Measurements from ENCODE around the gene BSN. TPM values are rescaled to one million over a fixed set of nuclear protein-coding genes. Genes with fewer than 3 reads are reported as not detected.

The BSN gene
- total and polyA plus RNA-seq, 3 experiments from 2014 or later: 0.33 to 0.46 TPM; not detected in 1

DNA sequence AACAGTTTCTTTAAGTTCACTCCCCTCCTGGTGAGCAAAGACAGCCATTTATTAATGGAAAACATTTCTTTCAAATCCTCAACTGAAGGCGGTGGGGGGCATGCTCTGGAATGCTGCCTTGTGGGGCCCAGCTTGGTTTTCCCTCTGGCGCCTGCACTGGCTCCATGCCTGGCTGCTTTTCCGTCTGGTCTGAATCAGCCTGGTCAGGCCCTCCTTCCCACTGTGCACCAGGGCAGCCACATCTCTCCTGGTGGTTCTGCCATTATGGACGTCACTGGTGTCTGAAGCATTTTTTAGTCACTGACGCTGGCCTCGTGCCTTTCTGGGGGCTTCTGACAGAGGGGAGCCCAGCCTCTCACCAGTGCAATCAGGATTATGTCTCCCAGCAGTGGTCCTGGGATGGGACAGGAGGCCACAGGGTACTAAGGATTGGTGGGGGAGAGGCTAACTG, 62.2 kb downstream of the BSN start:
- CTCF ChIA-PET: no interaction called here
- DNase-seq: peak in 1 of 5 donors; percentile 9
- Mint-ChIP-seq H3K9me3 (peaks cover 0 to 6% (median 3%) of the 10 kb centered on the region in 5 donors), H3K36me3 (peaks cover 0 to 12% (median 0%) of the 10 kb centered on the region in 3 donors), H3K27ac (no peak overlapping the region), H3K27me3 (no peaks in the 10 kb centered on the region), H3K4me1 (no peaks in the 10 kb centered on the region), H3K4me3 (no peak overlapping the region)
- H3K27me3 ChIP-seq (ENCODE audit: insufficient read depth, low read length, poor library complexity, severe bottlenecking): no peaks in the 10 kb centered on the region
- H3K9me3 ChIP-seq (ENCODE audit: low read length): no peaks in the 10 kb centered on the region
- POLR2A ChIA-PET: no interaction called here
- no peak overlapping the region for H3K27ac ChIP-seq (ENCODE audit: low read depth, low read length)
- H3K4me1 ChIP-seq (ENCODE audit: insufficient read depth, low read length): no peaks in the 10 kb centered on the region
- no peaks in the 10 kb centered on the region for H3K36me3 ChIP-seq (ENCODE audit: insufficient read depth, low read length)
- no peak overlapping the region for H3K4me3 ChIP-seq (ENCODE audit: low read length)

DNA sequence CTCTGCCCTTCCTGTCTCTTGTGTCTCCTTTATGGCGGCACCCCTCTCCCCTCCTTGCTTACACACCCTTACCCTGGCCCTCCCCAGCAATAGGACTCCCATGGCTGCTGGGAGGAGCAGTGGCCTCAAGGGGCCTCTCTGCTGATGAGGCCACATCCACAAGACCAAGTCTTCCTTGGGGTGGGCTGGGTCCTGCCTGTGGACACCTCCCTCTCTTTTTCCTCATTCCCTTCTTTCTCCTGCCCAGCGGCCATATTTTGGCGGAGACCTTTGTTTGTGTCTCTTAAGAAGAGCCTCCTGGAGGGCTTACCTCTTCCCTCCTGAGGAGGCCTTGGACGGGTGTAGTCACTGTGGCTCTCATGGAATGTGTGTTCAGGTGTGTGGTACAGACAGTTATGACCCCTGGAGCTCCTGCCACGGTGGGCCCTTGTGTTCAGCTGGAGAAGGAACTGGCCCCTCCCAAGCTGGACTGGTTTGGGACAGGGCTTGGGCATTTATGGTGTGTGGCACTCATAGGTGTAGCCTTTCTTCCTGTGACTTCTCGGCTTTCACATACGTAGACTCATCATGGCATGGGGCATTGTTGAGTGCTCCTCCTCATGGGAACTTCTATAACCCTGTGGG, 63.2 kb downstream of the BSN start:
- Histone ChIP-seq H3K27me3 (ENCODE audit: insufficient read depth, low read length, poor library complexity, severe bottlenecking) (no peaks in the 10 kb centered on the region), H3K4me1 (ENCODE audit: insufficient read depth, low read length) (no peaks in the 10 kb centered on the region), H3K27ac (ENCODE audit: low read depth, low read length) (no peak overlapping the region), H3K36me3 (ENCODE audit: insufficient read depth, low read length) (no peaks in the 10 kb centered on the region), H3K9me3 (ENCODE audit: low read length) (no peaks in the 10 kb centered on the region), H3K4me3 (ENCODE audit: low read length) (no peak overlapping the region)
- H3K36me3 Mint-ChIP-seq: peaks cover 0 to 7% (median 0%) of the 10 kb centered on the region in 3 donors
- peaks cover 0 to 3% (median 2%) of the 10 kb centered on the region in 5 donors for H3K9me3 Mint-ChIP-seq
- no peak overlapping the region for H3K4me3 Mint-ChIP-seq
- H3K4me1 Mint-ChIP-seq: no peaks in the 10 kb centered on the region
- no peaks in the 10 kb centered on the region for H3K27me3 Mint-ChIP-seq
- DNase-seq: peak in 1 of 5 donors; percentile 12
- CTCF ChIA-PET: no interaction called here
- H3K27ac Mint-ChIP-seq: no peak overlapping the region
- POLR2A ChIA-PET: no interaction called here

DNA sequence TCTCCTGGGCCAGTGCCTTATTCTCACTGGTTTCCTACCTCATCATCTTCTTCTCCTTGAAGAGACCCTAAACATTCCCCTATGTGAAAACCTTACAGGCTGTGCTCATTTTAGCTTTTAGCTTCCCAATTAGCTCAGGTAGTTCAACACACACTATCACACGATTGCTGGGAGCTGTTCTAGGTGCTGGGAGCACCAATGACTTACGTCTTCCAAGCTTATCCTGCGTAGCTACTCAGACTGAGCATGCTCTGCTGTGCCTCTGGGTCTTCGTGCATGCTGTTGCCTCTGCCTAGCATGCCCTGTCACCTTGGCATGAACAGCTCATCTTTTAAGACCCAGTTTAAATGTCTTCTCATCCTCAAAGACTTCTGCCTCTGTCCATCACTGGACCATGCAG, 64.1 kb downstream of the BSN start:
- no peaks in the 10 kb centered on the region for H3K4me1 ChIP-seq (ENCODE audit: insufficient read depth, low read length)
- H3K27ac Mint-ChIP-seq: no peak overlapping the region
- no peak for DNase-seq
- H3K4me1 Mint-ChIP-seq: no peaks in the 10 kb centered on the region
- no peaks in the 10 kb centered on the region for H3K9me3 Mint-ChIP-seq
- ChIA-PET CTCF (interaction anchor here (1.4 kb wide), 1 partner anchor 221 kb away, joined by 4 read pairs; no protein-coding TSS in a partner anchor), POLR2A (no interaction called here)
- H3K27me3 ChIP-seq (ENCODE audit: insufficient read depth, low read length, poor library complexity, severe bottlenecking): no peaks in the 10 kb centered on the region
- H3K4me3 Mint-ChIP-seq: no peak overlapping the region
- no peaks in the 10 kb centered on the region for H3K27me3 Mint-ChIP-seq
- H3K36me3 ChIP-seq (ENCODE audit: insufficient read depth, low read length): no peaks in the 10 kb centered on the region
- no peaks in the 10 kb centered on the region for H3K9me3 ChIP-seq (ENCODE audit: low read length)
- H3K27ac ChIP-seq (ENCODE audit: low read depth, low read length): no peak overlapping the region
- H3K4me3 ChIP-seq (ENCODE audit: low read length): no peak overlapping the region
- H3K36me3 Mint-ChIP-seq: no peaks in the 10 kb centered on the region

DNA sequence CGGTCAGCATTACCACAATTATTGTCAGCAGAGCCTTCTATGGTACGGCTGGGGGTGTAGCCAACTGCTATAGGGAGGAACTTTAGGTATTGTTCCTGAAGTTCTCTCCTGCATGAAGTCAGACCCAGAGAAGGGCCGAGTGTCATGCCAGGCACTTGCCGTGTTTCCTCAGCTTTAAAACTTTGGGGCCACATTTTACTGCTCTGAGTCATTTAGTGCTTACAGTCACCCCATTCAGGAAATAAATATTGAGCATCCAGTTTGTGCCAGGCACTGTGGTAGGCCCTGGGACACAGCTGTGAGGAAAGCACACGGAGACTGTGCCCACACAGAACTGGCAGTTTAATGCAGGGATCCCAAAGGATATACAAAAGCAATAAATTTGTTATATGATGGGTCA, 65.4 kb downstream of the BSN start:
- H3K9me3 Mint-ChIP-seq: no peaks in the 10 kb centered on the region
- CTCF ChIA-PET: interaction anchor here (1.4 kb wide), 1 partner anchor 219 kb away, joined by 4 read pairs; no protein-coding TSS in a partner anchor
- H3K27ac ChIP-seq (ENCODE audit: low read depth, low read length): no peak overlapping the region
- no peaks in the 10 kb centered on the region for H3K36me3 Mint-ChIP-seq
- H3K27me3 ChIP-seq (ENCODE audit: insufficient read depth, low read length, poor library complexity, severe bottlenecking): no peaks in the 10 kb centered on the region
- H3K4me1 ChIP-seq (ENCODE audit: insufficient read depth, low read length): no peaks in the 10 kb centered on the region
- H3K4me1 Mint-ChIP-seq: no peaks in the 10 kb centered on the region
- no peaks in the 10 kb centered on the region for H3K27me3 Mint-ChIP-seq
- no peak overlapping the region for H3K4me3 ChIP-seq (ENCODE audit: low read length)
- POLR2A ChIA-PET: no interaction called here
- H3K9me3 ChIP-seq (ENCODE audit: low read length): no peaks in the 10 kb centered on the region
- H3K27ac Mint-ChIP-seq: no peak overlapping the region
- DNase-seq: no peak
- no peaks in the 10 kb centered on the region for H3K36me3 ChIP-seq (ENCODE audit: insufficient read depth, low read length)
- no peak overlapping the region for H3K4me3 Mint-ChIP-seq

DNA sequence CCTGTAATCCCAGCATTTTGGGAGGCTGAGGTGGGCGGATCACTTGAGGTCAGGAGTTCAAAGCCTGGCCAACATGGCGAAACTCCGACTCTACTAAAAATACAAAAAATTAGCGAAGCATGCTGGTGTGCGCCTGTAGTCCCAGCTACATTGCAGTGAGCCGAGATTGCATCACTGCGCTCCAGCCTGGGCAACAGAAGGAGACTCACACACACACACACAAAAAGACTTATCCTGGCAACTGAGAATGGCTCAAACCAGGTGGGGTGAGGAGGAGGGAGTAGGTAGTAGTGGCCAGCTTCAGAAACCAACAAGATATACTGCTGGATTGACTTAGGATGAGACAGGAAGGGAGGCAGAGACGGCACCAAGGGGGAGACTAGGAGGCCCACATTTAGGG, 66.5 kb downstream of the BSN start:
- H3K9me3 ChIP-seq (ENCODE audit: low read length): no peaks in the 10 kb centered on the region
- Mint-ChIP-seq H3K27me3 (no peaks in the 10 kb centered on the region), H3K27ac (no peak overlapping the region), H3K4me3 (no peak overlapping the region), H3K4me1 (no peaks in the 10 kb centered on the region), H3K9me3 (no peaks in the 10 kb centered on the region), H3K36me3 (no peaks in the 10 kb centered on the region)
- no peaks in the 10 kb centered on the region for H3K4me1 ChIP-seq (ENCODE audit: insufficient read depth, low read length)
- no peak overlapping the region for H3K27ac ChIP-seq (ENCODE audit: low read depth, low read length)
- no peaks in the 10 kb centered on the region for H3K36me3 ChIP-seq (ENCODE audit: insufficient read depth, low read length)
- ChIA-PET POLR2A (no interaction called here), CTCF (no interaction called here)
- peak in 1 of 5 donors; percentile 11 for DNase-seq
- no peak overlapping the region for H3K4me3 ChIP-seq (ENCODE audit: low read length)
- no peaks in the 10 kb centered on the region for H3K27me3 ChIP-seq (ENCODE audit: insufficient read depth, low read length, poor library complexity, severe bottlenecking)

DNA sequence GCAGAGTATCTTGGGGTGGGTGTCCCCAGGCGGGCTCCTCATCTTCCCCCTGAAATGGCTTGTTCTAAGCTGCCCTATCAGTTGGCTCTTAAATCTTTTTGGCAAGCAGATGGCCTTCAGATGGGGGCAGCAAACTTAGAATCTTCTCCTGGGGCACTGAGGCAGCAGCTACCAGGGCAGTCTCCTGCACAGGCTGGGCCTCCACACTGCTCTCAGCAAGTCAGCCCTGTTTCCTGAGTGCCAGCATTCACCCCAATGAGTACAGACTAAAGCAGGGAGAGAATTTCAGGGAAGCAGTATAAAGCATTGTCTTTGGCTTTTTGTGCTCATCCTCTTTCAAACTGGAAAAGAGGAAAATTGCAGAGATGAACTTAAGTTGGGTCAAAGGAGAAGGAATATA, 68.8 kb downstream of the BSN start:
- Mint-ChIP-seq H3K27me3 (peaks cover under 1 to 1% of the 10 kb centered on the region in 2 donors), H3K4me3 (no peak overlapping the region), H3K36me3 (no peaks in the 10 kb centered on the region), H3K27ac (no peak overlapping the region), H3K9me3 (no peaks in the 10 kb centered on the region), H3K4me1 (peaks cover 0 to 4% (median 4%) of the 10 kb centered on the region in 3 donors)
- no peak overlapping the region for H3K4me3 ChIP-seq (ENCODE audit: low read length)
- ChIA-PET POLR2A (no interaction called here), CTCF (no interaction called here)
- no peaks in the 10 kb centered on the region for H3K36me3 ChIP-seq (ENCODE audit: insufficient read depth, low read length)
- no peaks in the 10 kb centered on the region for H3K27me3 ChIP-seq (ENCODE audit: insufficient read depth, low read length, poor library complexity, severe bottlenecking)
- H3K9me3 ChIP-seq (ENCODE audit: low read length): no peaks in the 10 kb centered on the region
- H3K4me1 ChIP-seq (ENCODE audit: insufficient read depth, low read length): no peaks in the 10 kb centered on the region
- DNase-seq: peak in 1 of 5 donors; percentile 4
- H3K27ac ChIP-seq (ENCODE audit: low read depth, low read length): no peak overlapping the region

DNA sequence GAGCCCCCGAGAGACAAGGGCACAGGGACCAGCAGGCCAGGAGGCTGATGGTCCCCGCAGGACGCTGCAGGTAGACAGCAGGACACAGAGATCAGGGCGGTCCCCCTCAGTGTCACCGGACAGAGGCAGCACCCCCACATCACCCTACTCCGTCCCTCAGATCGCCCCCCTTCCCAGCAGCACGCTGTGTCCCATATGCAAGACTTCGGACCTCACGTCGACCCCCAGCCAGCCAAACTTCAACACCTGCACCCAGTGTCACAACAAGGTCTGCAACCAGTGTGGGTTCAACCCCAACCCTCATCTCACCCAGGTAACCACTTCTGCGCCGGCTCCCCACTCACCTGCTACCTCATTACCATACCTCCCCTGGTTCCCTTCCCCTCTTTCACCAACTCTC, 70.8 kb downstream of the BSN start:
- H3K9me3 ChIP-seq (ENCODE audit: low read length): no peaks in the 10 kb centered on the region
- no peak for DNase-seq
- ChIA-PET CTCF (no interaction called here), POLR2A (no interaction called here)
- Mint-ChIP-seq H3K27me3 (peaks cover 3% of the 10 kb centered on the region in 2 donors), H3K4me3 (no peak overlapping the region), H3K4me1 (peaks cover 0 to 4% (median 4%) of the 10 kb centered on the region in 3 donors), H3K36me3 (no peaks in the 10 kb centered on the region), H3K27ac (peak overlapping the region in 1 of 8 donors; percentile 46), H3K9me3 (no peaks in the 10 kb centered on the region)
- H3K27ac ChIP-seq (ENCODE audit: low read depth, low read length): no peak overlapping the region
- no peak overlapping the region for H3K4me3 ChIP-seq (ENCODE audit: low read length)
- H3K36me3 ChIP-seq (ENCODE audit: insufficient read depth, low read length): no peaks in the 10 kb centered on the region
- no peaks in the 10 kb centered on the region for H3K27me3 ChIP-seq (ENCODE audit: insufficient read depth, low read length, poor library complexity, severe bottlenecking)
- H3K4me1 ChIP-seq (ENCODE audit: insufficient read depth, low read length): no peaks in the 10 kb centered on the region

DNA sequence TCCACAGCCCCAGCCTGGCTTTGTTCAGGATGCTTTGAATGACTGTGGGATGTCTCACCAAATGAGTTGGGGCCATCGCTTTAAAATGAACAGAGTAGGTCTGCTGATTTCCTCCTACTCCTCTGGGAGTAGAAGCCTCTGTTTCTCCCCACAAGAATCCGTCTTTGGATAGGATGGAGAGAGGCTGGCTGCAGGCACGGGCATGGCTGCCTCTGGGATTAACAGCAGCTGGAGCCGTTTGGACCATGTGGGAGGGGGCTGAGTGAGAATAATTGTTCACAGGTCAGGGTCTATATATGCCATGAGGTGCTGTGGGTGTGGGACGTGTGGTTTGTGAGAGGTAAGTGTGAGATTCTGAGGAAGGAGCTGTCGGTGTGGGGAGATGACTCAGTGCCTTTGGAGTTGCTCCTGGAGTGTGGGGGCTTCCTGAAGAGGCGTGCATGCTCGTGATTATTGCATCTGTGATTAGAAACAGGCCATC, 71.9 kb downstream of the BSN start:
- no peak for DNase-seq
- Mint-ChIP-seq H3K4me1 (peaks cover 0 to 4% (median 4%) of the 10 kb centered on the region in 3 donors), H3K27me3 (peaks cover 6 to 11% of the 10 kb centered on the region in 2 donors), H3K36me3 (peaks cover 0 to 4% (median 0%) of the 10 kb centered on the region in 3 donors), H3K4me3 (no peak overlapping the region), H3K9me3 (peaks cover 0 to 2% (median 0%) of the 10 kb centered on the region in 5 donors), H3K27ac (peak overlapping the region in 3 of 8 donors; percentile 6 to 88 (median 53))
- H3K4me3 ChIP-seq (ENCODE audit: low read length): no peak overlapping the region
- POLR2A ChIA-PET: no interaction called here
- H3K27me3 ChIP-seq (ENCODE audit: insufficient read depth, low read length, poor library complexity, severe bottlenecking): no peaks in the 10 kb centered on the region
- no peaks in the 10 kb centered on the region for H3K9me3 ChIP-seq (ENCODE audit: low read length)
- CTCF ChIA-PET: no interaction called here
- H3K36me3 ChIP-seq (ENCODE audit: insufficient read depth, low read length): no peaks in the 10 kb centered on the region
- no peak overlapping the region for H3K27ac ChIP-seq (ENCODE audit: low read depth, low read length)
- H3K4me1 ChIP-seq (ENCODE audit: insufficient read depth, low read length): no peaks in the 10 kb centered on the region

Measured in CD8-positive, alpha-beta memory T cell (primary cell).